Fibroblast of pulmonary artery (primary cell): ENCODE data around the gene HADHA.

ENCODE experiments used
- DNase-seq: peaks from one replicate; pipeline ENCODE4 v3.0.0-alpha.2; 2010; ENCODE audit warnings: low read depth
- H3K4me3 ChIP-seq: replicated peaks from 2 replicates; pipeline ENCODE4 v1.5.1; 2011; ENCODE audit warnings: low read depth, mild to moderate bottlenecking, control low read depth, low read length, moderate library complexity
- CTCF ChIP-seq: IDR thresholded peaks from 2 replicates; pipeline ENCODE4 v1.5.1; 2011; ENCODE audit warnings: mild to moderate bottlenecking, control low read depth, low read length, inconsistent platforms; ENCODE audit errors: missing control alignments

HADHA gene

DNA sequence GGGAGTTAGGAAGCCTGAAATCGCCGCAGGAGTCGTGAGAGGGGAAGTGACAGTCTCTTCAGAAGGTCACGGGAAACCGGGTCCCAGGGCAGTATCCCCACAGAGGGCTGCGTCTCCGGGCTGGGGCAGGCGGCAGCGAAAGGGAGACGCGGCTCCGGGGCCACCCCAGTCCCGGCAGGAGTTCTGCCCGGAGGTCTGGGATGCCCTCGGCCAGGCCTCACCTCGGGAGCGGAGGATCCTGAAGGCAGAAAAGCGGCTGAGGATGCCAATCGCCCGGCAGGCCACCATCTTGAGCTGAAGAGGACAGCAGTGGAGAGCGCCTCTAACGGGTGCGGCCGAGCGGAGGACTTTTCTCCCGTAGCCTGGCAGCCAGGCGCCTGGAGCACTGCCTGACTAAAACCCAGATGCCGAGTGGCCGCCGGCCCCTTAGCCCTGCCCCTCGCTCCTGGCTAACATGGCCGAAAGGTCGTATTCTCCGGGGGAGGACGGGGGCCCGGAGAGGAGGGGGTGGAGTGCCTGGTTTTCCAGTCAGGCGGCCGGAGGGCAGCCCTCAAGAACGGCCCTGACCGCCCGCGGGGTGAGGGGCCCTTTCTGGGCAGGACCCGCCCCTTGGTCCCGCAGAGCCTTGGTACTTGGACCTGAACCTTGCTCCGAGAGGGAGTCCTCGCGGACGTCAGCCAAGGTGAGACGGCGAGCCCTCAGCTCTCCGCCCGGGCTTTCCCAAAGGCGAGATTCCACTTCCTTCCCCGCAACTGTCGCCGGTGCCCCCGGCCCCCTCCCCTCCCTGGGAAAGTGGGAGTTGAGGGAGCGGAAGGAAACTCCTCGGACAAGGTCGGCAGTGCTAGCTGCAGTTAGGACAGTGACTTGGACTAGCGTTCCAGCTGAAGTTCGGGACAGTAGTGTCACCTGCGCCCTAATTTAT lies at the start of gene HADHA, which contains the start of gene HADHB:
Gene HADHA (minus strand): TSS at position 324 of the 922 bp plus-strand sequence. CDS start 36 bp downstream, at position 288.
Gene HADHB (plus strand): TSS at position 631 of the 922 bp plus-strand sequence. CDS start 9,316 bp downstream, outside the sequence.
- H3K4me3 ChIP-seq: peak within 1 kb of the TSS; percentile 83
- DNase-seq: peak; percentile 94
- TF ChIP-seq CTCF: peak; percentile 23

- no peak for TF ChIP-seq CTCF
- peak; percentile 41 for DNase-seq
- H3K4me3 ChIP-seq: no peak overlapping the region
Observed at GRCh38 chr2:26292646-26293045, 48.2 kb upstream of the HADHA start.

GRCh38 chr2:26290001-26290400 lies 45.6 kb upstream of the HADHA start:
- no peak overlapping the region for H3K4me3 ChIP-seq
- no peak for TF ChIP-seq CTCF
- no peak for DNase-seq

GRCh38 chr2:26285931-26286330 lies 41.5 kb upstream of the HADHA start:
- no peak for DNase-seq
- H3K4me3 ChIP-seq: no peak overlapping the region
- TF ChIP-seq CTCF: no peak

DNA sequence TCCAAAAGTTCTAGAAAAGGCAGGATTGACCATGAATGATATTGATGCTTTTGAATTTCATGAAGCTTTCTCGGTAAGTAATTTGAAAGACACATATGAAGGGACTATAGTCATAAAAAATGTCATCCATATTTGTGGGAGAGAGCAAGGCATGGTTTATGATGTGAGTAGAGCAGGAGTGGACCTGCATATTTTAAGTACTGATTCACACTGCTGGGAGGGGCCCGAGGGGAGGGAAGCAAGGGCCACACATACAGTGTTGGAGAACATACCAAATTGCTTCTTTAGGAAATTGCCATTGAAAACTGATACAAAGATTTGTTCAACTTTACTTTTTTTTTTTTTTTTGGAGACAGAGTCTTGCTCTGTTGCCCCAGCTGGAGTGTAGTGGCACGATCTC lies 39.7 kb upstream of the HADHA start:
- peak; percentile 26 for DNase-seq
- no peak overlapping the region for H3K4me3 ChIP-seq
- no peak for TF ChIP-seq CTCF

DNA sequence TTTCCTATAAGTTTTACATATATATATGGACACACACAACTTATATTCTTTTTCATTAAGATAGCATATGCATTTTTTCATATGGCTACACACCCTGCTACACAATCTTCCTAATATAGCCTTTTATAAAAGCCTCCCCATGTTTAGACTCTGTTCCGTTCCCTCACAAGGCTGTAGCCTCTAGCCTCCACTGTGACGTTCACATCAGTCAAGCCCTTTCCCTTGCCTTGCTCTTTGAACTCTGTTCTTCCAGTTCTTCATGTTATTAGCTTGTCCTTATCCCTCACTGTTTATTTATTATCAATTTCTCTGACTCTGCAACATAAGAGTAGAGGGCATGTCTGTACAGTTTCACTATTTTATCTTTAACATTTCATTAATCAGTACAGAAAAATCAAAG lies 39.2 kb upstream of the HADHA start:
- no peak for DNase-seq
- no peak overlapping the region for H3K4me3 ChIP-seq
- TF ChIP-seq CTCF: no peak
